ENCODE data around the gene KAZN.
"Not testable (repeated sequence)": the region's sequence is repeated elsewhere in the genome, so short reads cannot be mapped to it uniquely, and the experiment has no call there.

Gene KAZN

DNA sequence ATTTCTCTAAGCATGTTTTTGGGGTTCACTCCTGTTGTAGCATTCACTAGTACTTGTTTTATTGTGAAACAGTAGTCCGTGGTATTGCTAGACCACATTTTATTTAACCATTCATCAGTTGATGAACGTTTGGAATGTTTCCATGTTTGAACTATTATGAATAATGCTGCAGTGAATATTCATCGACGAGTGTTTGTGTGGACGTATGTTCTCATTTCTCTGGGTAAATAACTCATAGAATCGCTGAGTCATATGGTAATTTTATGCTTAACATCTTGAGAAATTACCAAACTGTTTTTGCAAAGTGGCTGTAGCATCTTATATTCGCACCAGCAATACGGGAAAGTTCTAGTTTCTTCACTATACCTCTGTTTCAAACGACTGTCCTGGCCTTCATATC lies 28.0 kb upstream of the KAZN start:
- no peaks in the 10 kb centered on the region for H3K9me3 ChIP-seq (replicated peaks; ENCODE audit: low read length)

GRCh38 chr1:14571810-14572767 lies 26.4 kb upstream of the KAZN start:
- H3K9ac ChIP-seq (ENCODE audit: low read depth, low read length) = no peak overlapping the region

More for the DNA sequence above, 28.0 kb upstream of the KAZN start:
- H3K27me3 ChIP-seq (ENCODE audit: control insufficient read depth, insufficient read depth, low read length) = no peaks in the 10 kb centered on the region
- no peak overlapping the region for H3K4me2 ChIP-seq (ENCODE audit: low read length)
- H3K9ac ChIP-seq (ENCODE audit: low read depth, low read length) = no peak overlapping the region
- H3K4me3 ChIP-seq (ENCODE audit: low read length) = no peak overlapping the region
- no peaks in the 10 kb centered on the region for H3K36me3 ChIP-seq (ENCODE audit: insufficient read depth, low read length)
- no peaks in the 10 kb centered on the region for H3K4me1 ChIP-seq (ENCODE audit: control insufficient read depth, insufficient read depth, low read length)

DNA sequence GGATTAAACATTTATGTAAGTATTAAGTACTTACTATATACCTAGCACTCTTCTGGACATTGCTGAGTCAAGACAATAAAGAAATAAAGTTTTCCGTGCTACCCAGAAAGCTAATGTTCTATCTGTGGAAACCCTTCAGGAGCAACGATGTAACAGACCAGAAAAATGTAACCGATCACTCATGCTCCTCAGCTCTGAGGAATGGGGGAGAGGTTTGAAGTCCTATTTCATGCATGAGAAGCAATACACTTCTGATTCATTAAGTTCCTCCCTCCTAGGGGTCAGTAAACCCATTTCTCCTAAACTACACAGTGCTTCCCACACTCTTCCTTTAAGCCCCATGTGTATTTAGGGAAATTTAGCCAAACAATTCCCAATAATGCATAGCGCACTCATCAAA lies 25.6 kb upstream of the KAZN start:
- H3K4me1 ChIP-seq (ENCODE audit: control insufficient read depth, insufficient read depth, low read length) = no peaks in the 10 kb centered on the region
- no peak overlapping the region for H3K4me3 ChIP-seq (ENCODE audit: low read length)
- H3K36me3 ChIP-seq (ENCODE audit: insufficient read depth, low read length) = no peaks in the 10 kb centered on the region
- no peak overlapping the region for H3K4me2 ChIP-seq (ENCODE audit: low read length)
- H3K9me3 ChIP-seq (replicated peaks; ENCODE audit: low read length) = no peaks in the 10 kb centered on the region
- H3K9ac ChIP-seq (ENCODE audit: low read depth, low read length) = no peak overlapping the region
- no peaks in the 10 kb centered on the region for H3K27me3 ChIP-seq (ENCODE audit: control insufficient read depth, insufficient read depth, low read length)

More at GRCh38 chr1:14571810-14572767, 26.4 kb upstream of the KAZN start:
- Histone ChIP-seq H3K9me3 (replicated peaks; ENCODE audit: low read length) (no peaks in the 10 kb centered on the region), H3K36me3 (ENCODE audit: insufficient read depth, low read length) (no peaks in the 10 kb centered on the region), H3K27me3 (ENCODE audit: control insufficient read depth, insufficient read depth, low read length) (no peaks in the 10 kb centered on the region), H3K4me3 (ENCODE audit: low read length) (no peak overlapping the region), H3K4me1 (ENCODE audit: control insufficient read depth, insufficient read depth, low read length) (no peaks in the 10 kb centered on the region), H3K4me2 (ENCODE audit: low read length) (no peak overlapping the region)

GRCh38 chr1:14576155-14576554 lies 22.3 kb upstream of the KAZN start:
- no peaks in the 10 kb centered on the region for H3K9me3 ChIP-seq (replicated peaks; ENCODE audit: low read length)
- no peaks in the 10 kb centered on the region for H3K27me3 ChIP-seq (ENCODE audit: control insufficient read depth, insufficient read depth, low read length)
- H3K4me2 ChIP-seq (ENCODE audit: low read length) = no peak overlapping the region
- H3K4me3 ChIP-seq (ENCODE audit: low read length) = no peak overlapping the region
- no peak overlapping the region for H3K9ac ChIP-seq (ENCODE audit: low read depth, low read length)
- no peaks in the 10 kb centered on the region for H3K4me1 ChIP-seq (ENCODE audit: control insufficient read depth, insufficient read depth, low read length)
- H3K36me3 ChIP-seq (ENCODE audit: insufficient read depth, low read length) = no peaks in the 10 kb centered on the region

- no peak overlapping the region for H3K4me3 ChIP-seq (ENCODE audit: low read length)
- no peaks in the 10 kb centered on the region for H3K9me3 ChIP-seq (replicated peaks; ENCODE audit: low read length)
- H3K36me3 ChIP-seq (ENCODE audit: insufficient read depth, low read length) = no peaks in the 10 kb centered on the region
- no peak overlapping the region for H3K4me2 ChIP-seq (ENCODE audit: low read length)
- H3K27me3 ChIP-seq (ENCODE audit: control insufficient read depth, insufficient read depth, low read length) = no peaks in the 10 kb centered on the region
- H3K9ac ChIP-seq (ENCODE audit: low read depth, low read length) = no peak overlapping the region
- H3K4me1 ChIP-seq (ENCODE audit: control insufficient read depth, insufficient read depth, low read length) = no peaks in the 10 kb centered on the region
Observed at GRCh38 chr1:14577261-14577660, 21.2 kb upstream of the KAZN start.

DNA sequence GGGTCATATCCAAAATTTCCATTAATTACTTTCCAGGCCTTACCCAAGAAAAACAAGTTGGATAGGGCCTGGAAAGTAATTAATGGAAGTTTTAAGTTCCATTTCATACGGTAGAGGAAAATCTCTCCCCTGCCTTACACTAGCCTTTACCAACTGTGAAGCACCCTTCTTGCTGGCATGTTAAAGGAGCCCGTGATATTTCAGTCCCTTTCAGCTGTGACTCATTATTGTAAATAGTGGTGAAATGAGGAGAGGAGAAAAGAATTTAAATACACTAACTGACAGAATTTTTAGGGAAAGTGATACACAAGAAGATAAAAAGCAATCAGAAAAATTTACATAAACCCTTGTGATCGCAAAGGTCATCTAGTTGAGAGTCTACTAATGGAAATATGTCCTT lies 20.3 kb upstream of the KAZN start:
- H3K4me3 ChIP-seq (ENCODE audit: low read length) = no peak overlapping the region
- no peak overlapping the region for H3K9ac ChIP-seq (ENCODE audit: low read depth, low read length)
- no peaks in the 10 kb centered on the region for H3K9me3 ChIP-seq (replicated peaks; ENCODE audit: low read length)
- H3K4me2 ChIP-seq (ENCODE audit: low read length) = no peak overlapping the region
- no peaks in the 10 kb centered on the region for H3K27me3 ChIP-seq (ENCODE audit: control insufficient read depth, insufficient read depth, low read length)
- H3K4me1 ChIP-seq (ENCODE audit: control insufficient read depth, insufficient read depth, low read length) = no peaks in the 10 kb centered on the region
- H3K36me3 ChIP-seq (ENCODE audit: insufficient read depth, low read length) = no peaks in the 10 kb centered on the region

DNA sequence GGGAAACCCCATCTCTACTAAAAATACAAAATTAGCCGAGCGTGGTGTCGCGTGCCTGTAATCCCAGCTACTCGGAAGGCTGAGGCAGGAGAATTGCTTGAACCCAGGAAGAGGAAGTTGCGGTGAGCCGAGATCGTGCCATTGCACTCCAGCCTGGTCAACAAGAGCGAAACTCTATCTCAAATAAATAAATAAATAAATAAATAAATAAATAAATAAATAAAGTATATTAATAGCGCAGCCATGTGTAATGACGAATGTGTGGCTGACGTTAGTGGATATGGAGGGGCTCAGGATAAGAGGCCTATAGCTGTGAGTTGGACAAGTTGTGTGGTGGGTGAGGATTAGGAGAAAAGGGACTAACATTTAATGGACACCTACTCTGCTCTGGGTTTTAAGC lies 18.2 kb upstream of the KAZN start:
- H3K9me3 ChIP-seq (replicated peaks; ENCODE audit: low read length); H3K4me3 ChIP-seq (ENCODE audit: low read length); H3K9ac ChIP-seq (ENCODE audit: low read depth, low read length); H3K4me1 ChIP-seq (ENCODE audit: control insufficient read depth, insufficient read depth, low read length); H3K4me2 ChIP-seq (ENCODE audit: low read length); H3K36me3 ChIP-seq (ENCODE audit: insufficient read depth, low read length); H3K27me3 ChIP-seq (ENCODE audit: control insufficient read depth, insufficient read depth, low read length): not testable (repeated sequence)

DNA sequence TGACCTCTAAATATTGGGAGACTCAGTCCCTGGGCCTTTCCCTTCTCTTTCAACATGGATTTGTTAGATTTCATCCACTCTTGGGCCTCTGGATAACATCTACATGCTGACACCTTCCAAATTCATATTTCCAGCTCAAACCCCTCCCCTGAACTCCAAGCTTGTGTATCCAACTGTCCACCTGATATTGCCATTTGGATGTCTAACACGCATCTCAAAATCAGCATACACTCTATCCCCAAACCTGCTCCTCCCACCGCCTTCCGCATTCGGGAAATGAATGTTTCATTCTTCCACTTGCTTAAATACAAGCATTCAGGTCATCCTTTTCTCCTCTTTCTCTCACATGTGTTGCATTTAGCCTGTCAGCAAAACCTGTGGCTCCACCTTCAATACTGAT lies 17.5 kb upstream of the KAZN start:
- H3K4me3 ChIP-seq (ENCODE audit: low read length) = no peak overlapping the region
- no peaks in the 10 kb centered on the region for H3K4me1 ChIP-seq (ENCODE audit: control insufficient read depth, insufficient read depth, low read length)
- no peak overlapping the region for H3K9ac ChIP-seq (ENCODE audit: low read depth, low read length)
- H3K9me3 ChIP-seq (replicated peaks; ENCODE audit: low read length) = no peaks in the 10 kb centered on the region
- no peak overlapping the region for H3K4me2 ChIP-seq (ENCODE audit: low read length)
- no peaks in the 10 kb centered on the region for H3K27me3 ChIP-seq (ENCODE audit: control insufficient read depth, insufficient read depth, low read length)
- no peaks in the 10 kb centered on the region for H3K36me3 ChIP-seq (ENCODE audit: insufficient read depth, low read length)

GRCh38 chr1:14583788-14584187 lies 14.7 kb upstream of the KAZN start:
- H3K36me3 ChIP-seq (ENCODE audit: insufficient read depth, low read length) = no peaks in the 10 kb centered on the region
- no peak overlapping the region for H3K4me2 ChIP-seq (ENCODE audit: low read length)
- H3K9me3 ChIP-seq (replicated peaks; ENCODE audit: low read length) = no peaks in the 10 kb centered on the region
- no peak overlapping the region for H3K9ac ChIP-seq (ENCODE audit: low read depth, low read length)
- no peaks in the 10 kb centered on the region for H3K4me1 ChIP-seq (ENCODE audit: control insufficient read depth, insufficient read depth, low read length)
- no peak overlapping the region for H3K4me3 ChIP-seq (ENCODE audit: low read length)
- no peaks in the 10 kb centered on the region for H3K27me3 ChIP-seq (ENCODE audit: control insufficient read depth, insufficient read depth, low read length)

- no peak overlapping the region for H3K4me3 ChIP-seq (ENCODE audit: low read length)
- no peak overlapping the region for H3K9ac ChIP-seq (ENCODE audit: low read depth, low read length)
- no peaks in the 10 kb centered on the region for H3K27me3 ChIP-seq (ENCODE audit: control insufficient read depth, insufficient read depth, low read length)
- no peaks in the 10 kb centered on the region for H3K4me1 ChIP-seq (ENCODE audit: control insufficient read depth, insufficient read depth, low read length)
- H3K9me3 ChIP-seq (replicated peaks; ENCODE audit: low read length) = no peaks in the 10 kb centered on the region
- H3K36me3 ChIP-seq (ENCODE audit: insufficient read depth, low read length) = no peaks in the 10 kb centered on the region
- H3K4me2 ChIP-seq (ENCODE audit: low read length) = no peak overlapping the region
Observed at GRCh38 chr1:14585728-14586127, 12.8 kb upstream of the KAZN start.

GRCh38 chr1:14590411-14591180 lies 7.9 kb upstream of the KAZN start:
- no peaks in the 10 kb centered on the region for H3K4me1 ChIP-seq (ENCODE audit: control insufficient read depth, insufficient read depth, low read length)
- H3K4me2 ChIP-seq (ENCODE audit: low read length) = no peak overlapping the region
- no peak overlapping the region for H3K9ac ChIP-seq (ENCODE audit: low read depth, low read length)
- H3K4me3 ChIP-seq (ENCODE audit: low read length) = no peak overlapping the region
- no peaks in the 10 kb centered on the region for H3K27me3 ChIP-seq (ENCODE audit: control insufficient read depth, insufficient read depth, low read length)
- H3K9me3 ChIP-seq (replicated peaks; ENCODE audit: low read length) = no peaks in the 10 kb centered on the region
- H3K36me3 ChIP-seq (ENCODE audit: insufficient read depth, low read length) = no peaks in the 10 kb centered on the region

Data from skeletal muscle satellite cell (primary cell).